Astrocyte (in vitro differentiated cells and primary cell): Measurements from ENCODE around the gene ADSS1. TPM values are rescaled to one million over a fixed set of nuclear protein-coding genes. Genes with fewer than 3 reads are reported as not detected.

Experiments
- DNase-seq: peaks from one replicate; pipeline ENCODE4 v3.0.0-alpha.2; 2010; ENCODE audit warnings: low read depth
- FAIRE-seq: peaks from 2 replicates; lab custom pipeline; 2011; peaks lifted over from hg19 to GRCh38; lab: Jason Lieb, UNC
- H2AFZ ChIP-seq: 2 replicates; pipeline ENCODE4 v1.6.0; 2012; ENCODE audit warnings: low read depth, low read length, inconsistent platforms
- H3K27ac ChIP-seq: 2 replicates; pipeline ENCODE4 v1.5.1; 2011; ENCODE audit warnings: low read depth, low read length, inconsistent platforms
- H3K27me3 ChIP-seq: 2 replicates; pipeline ENCODE4 v1.6.0; 2011; ENCODE audit warnings: low read length, inconsistent platforms; ENCODE audit not compliant: insufficient read depth
- H3K36me3 ChIP-seq: 2 replicates; pipeline ENCODE4 v1.5.1; 2011; ENCODE audit warnings: low read length, inconsistent platforms; ENCODE audit not compliant: insufficient read depth
- H3K4me1 ChIP-seq: 2 replicates; pipeline ENCODE4 v1.5.1; 2011; ENCODE audit warnings: low read length, inconsistent platforms; ENCODE audit not compliant: insufficient read depth
- H3K4me2 ChIP-seq: 2 replicates; pipeline ENCODE4 v1.6.0; 2012; ENCODE audit warnings: low read length, inconsistent platforms
- H3K4me3 ChIP-seq: 2 replicates; pipeline ENCODE4 v1.5.1; 2011; ENCODE audit warnings: low read depth, mild to moderate bottlenecking, low read length, inconsistent platforms; ENCODE audit not compliant: insufficient read depth
- H3K79me2 ChIP-seq: 2 replicates; pipeline ENCODE4 v1.6.0; 2012; ENCODE audit warnings: mild to moderate bottlenecking, low read length, inconsistent platforms; ENCODE audit not compliant: insufficient read depth
- H3K9ac ChIP-seq: 2 replicates; pipeline ENCODE4 v1.6.0; 2012; ENCODE audit warnings: mild to moderate bottlenecking, low read length, inconsistent platforms
- H3K9me3 ChIP-seq: 2 replicates; pipeline ENCODE4 v1.5.1; 2012; ENCODE audit warnings: low read depth, mild to moderate bottlenecking, low read length, inconsistent platforms; ENCODE audit not compliant: insufficient read depth
- H4K20me1 ChIP-seq: 2 replicates; pipeline ENCODE4 v1.6.0; 2012; ENCODE audit warnings: low read length, inconsistent platforms; ENCODE audit not compliant: insufficient read depth
- H3K27ac Mint-ChIP-seq: one replicate; pipeline ENCODE4 v1.8.0; 2021; ENCODE audit warnings: mild to moderate bottlenecking, mixed read lengths; ENCODE audit not compliant: unreplicated experiment
- H3K27me3 Mint-ChIP-seq: one replicate; pipeline ENCODE4 v1.8.0; 2021; ENCODE audit warnings: low read depth, mixed read lengths; ENCODE audit not compliant: unreplicated experiment
- H3K36me3 Mint-ChIP-seq: one replicate; pipeline ENCODE4 v1.8.0; 2021; ENCODE audit warnings: low read depth, mixed read lengths; ENCODE audit not compliant: unreplicated experiment
- H3K4me1 Mint-ChIP-seq: one replicate; pipeline ENCODE4 v1.8.0; 2021; ENCODE audit warnings: low read depth, mixed read lengths; ENCODE audit not compliant: unreplicated experiment
- H3K4me3 Mint-ChIP-seq: one replicate; pipeline ENCODE4 v1.8.0; 2021; ENCODE audit warnings: mild to moderate bottlenecking, moderate library complexity, mixed read lengths; ENCODE audit not compliant: unreplicated experiment
- H3K9me3 Mint-ChIP-seq: one replicate; pipeline ENCODE4 v1.8.0; 2021; ENCODE audit warnings: mild to moderate bottlenecking, mixed read lengths; ENCODE audit not compliant: unreplicated experiment
- EZH2 ChIP-seq: IDR thresholded peaks from 2 replicates; pipeline ENCODE4 v1.6.1; 2012; ENCODE audit warnings: mild to moderate bottlenecking, low read length, inconsistent platforms; ENCODE audit not compliant: insufficient read depth
- total RNA-seq: library from RNA; stranded (reverse); gene quantifications from 2 replicates; pipeline ENCODE4 v1.2.1, GENCODE V29; 2021
- TF ChIP-seq, protein P1 (sequence below): IDR thresholded peaks from 2 replicates; pipeline ENCODE4 v1.5.1; 2011; ENCODE audit warnings: low read depth, mild to moderate bottlenecking, inconsistent platforms, low read length, moderate library complexity; ENCODE audit not compliant: insufficient read depth

The ADSS1 gene
- total RNA-seq, 1 donor from 2014 or later: 4.4 TPM

DNA sequence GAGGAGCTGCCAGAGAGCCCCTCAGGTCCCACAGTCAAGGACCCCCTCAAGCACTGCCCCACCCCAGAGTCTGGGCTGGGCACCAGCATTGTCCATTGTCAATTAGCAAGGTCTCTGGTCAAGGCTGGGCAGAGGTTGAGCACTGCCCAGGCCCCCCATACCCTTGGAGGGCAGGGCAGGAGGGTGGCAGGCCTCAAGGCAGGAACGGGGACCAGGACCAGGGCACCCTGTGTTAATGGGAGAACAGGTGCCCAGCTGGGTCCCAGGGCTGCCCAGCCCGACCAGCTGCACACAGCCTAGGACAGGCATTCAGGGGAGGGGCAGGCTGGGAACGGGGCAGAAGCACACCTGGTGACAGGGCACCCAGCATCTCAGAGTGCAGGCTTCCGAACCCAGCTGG lies 47.3 kb downstream of the ADSS1 start:
- H3K9me3 Mint-ChIP-seq: no peaks in the 10 kb centered on the region
- H3K27me3 Mint-ChIP-seq: no peaks in the 10 kb centered on the region
- Histone ChIP-seq H3K4me3 (no peak overlapping the region), H3K36me3 (peaks cover 4% of the 10 kb centered on the region), H3K9me3 (no peaks in the 10 kb centered on the region), H3K27ac (no peak overlapping the region), H3K27me3 (no peaks in the 10 kb centered on the region), H2AFZ (no peak overlapping the region), H3K4me1 (peaks cover 3% of the 10 kb centered on the region), H3K9ac (no peak overlapping the region), H3K79me2 (no peaks in the 10 kb centered on the region), H3K4me2 (no peak overlapping the region), H4K20me1 (peaks cover 26% of the 10 kb centered on the region)
- peaks cover 3% of the 10 kb centered on the region for H3K4me1 Mint-ChIP-seq
- H3K27ac Mint-ChIP-seq: no peak overlapping the region
- peaks cover 18% of the 10 kb centered on the region for H3K36me3 Mint-ChIP-seq
- TF ChIP-seq, protein P1, sequence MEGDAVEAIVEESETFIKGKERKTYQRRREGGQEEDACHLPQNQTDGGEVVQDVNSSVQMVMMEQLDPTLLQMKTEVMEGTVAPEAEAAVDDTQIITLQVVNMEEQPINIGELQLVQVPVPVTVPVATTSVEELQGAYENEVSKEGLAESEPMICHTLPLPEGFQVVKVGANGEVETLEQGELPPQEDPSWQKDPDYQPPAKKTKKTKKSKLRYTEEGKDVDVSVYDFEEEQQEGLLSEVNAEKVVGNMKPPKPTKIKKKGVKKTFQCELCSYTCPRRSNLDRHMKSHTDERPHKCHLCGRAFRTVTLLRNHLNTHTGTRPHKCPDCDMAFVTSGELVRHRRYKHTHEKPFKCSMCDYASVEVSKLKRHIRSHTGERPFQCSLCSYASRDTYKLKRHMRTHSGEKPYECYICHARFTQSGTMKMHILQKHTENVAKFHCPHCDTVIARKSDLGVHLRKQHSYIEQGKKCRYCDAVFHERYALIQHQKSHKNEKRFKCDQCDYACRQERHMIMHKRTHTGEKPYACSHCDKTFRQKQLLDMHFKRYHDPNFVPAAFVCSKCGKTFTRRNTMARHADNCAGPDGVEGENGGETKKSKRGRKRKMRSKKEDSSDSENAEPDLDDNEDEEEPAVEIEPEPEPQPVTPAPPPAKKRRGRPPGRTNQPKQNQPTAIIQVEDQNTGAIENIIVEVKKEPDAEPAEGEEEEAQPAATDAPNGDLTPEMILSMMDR: no peak
- TF ChIP-seq EZH2: no peak
- FAIRE-seq: no peak
- no peak for DNase-seq
- no peak overlapping the region for H3K4me3 Mint-ChIP-seq

DNA sequence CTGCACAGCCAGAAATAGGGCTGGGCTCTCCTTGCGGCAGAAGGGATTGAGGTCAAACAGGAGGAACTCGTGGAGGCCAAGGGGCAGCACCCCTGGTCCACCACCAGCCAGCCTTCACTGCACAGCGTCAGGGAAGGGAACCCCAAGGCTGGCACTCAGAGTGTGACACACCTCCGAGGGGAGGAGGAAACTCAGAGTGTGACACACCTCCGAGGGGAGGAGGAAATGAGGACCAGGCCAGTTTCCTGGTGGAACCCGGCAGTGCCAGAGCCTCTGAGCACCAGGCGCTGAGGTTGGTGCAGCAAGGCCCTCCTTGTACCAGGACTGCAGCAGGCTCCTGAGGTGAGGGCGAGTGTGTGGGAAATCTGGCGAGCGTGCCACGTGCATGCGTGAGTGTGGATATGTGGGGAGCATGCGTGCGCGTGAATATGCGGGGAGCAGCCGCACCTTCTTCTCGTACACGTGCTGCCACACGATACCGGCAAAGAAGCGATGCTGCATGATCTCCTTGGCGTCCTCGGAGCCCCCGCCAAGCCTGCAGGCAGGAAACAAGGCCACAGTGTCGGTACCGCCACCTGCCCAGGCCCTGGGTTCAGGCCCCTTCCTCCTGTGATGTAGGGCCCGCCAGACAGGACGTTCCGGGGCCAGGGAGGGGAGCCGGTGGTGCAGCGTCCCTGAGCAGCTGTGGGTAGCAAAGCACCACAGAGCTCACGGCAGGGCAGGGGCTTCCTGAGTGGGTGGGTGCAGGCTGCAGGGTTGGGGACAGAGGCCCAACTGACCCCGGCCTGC lies 48.1 kb downstream of the ADSS1 start:
- Histone ChIP-seq H4K20me1 (peaks cover 33% of the 10 kb centered on the region), H3K27ac (no peak overlapping the region), H3K9me3 (no peaks in the 10 kb centered on the region), H3K36me3 (peaks cover 4% of the 10 kb centered on the region), H3K4me1 (peaks cover 3% of the 10 kb centered on the region), H3K4me2 (no peak overlapping the region), H3K9ac (no peak overlapping the region), H3K27me3 (no peaks in the 10 kb centered on the region), H2AFZ (no peak overlapping the region), H3K4me3 (no peak overlapping the region), H3K79me2 (peaks cover 2% of the 10 kb centered on the region)
- H3K36me3 Mint-ChIP-seq: peaks cover 21% of the 10 kb centered on the region
- peaks cover 3% of the 10 kb centered on the region for H3K4me1 Mint-ChIP-seq
- TF ChIP-seq, protein P1: no peak
- no peak for TF ChIP-seq EZH2
- no peaks in the 10 kb centered on the region for H3K9me3 Mint-ChIP-seq
- H3K27me3 Mint-ChIP-seq: no peaks in the 10 kb centered on the region
- DNase-seq: no peak
- no peak for FAIRE-seq
- H3K27ac Mint-ChIP-seq: no peak overlapping the region
- no peak overlapping the region for H3K4me3 Mint-ChIP-seq
